Cardiac muscle cell (in vitro differentiated cells and primary cell): Measurements from ENCODE around the gene HTRA2. TPM values are rescaled to one million over a fixed set of nuclear protein-coding genes. Genes with fewer than 3 reads are reported as not detected.

Experiments
- DNase-seq, 2 donors: peaks; one replicate each; pipeline versions ENCODE4 v3.0.0 to v3.0.0-alpha.2; 2010 to 2017; ENCODE audit warnings: low read depth in 1 of 2, low spot score in 1 of 2
- H3K27ac ChIP-seq: fragments of 200-600 bp; sonication (generic); 2 replicates; pipeline ENCODE4 v1.5.1; 2016
- H3K27me3 ChIP-seq: fragments of 200-600 bp; sonication (generic); 2 replicates; pipeline ENCODE4 v1.6.0; 2016; ENCODE audit warnings: control low read depth
- H3K36me3 ChIP-seq: fragments of 200-600 bp; sonication (generic); 2 replicates; pipeline ENCODE4 v1.5.1; 2016; ENCODE audit warnings: control low read depth
- H3K4me1 ChIP-seq: fragments of 200-600 bp; sonication (generic); 2 replicates; pipeline ENCODE4 v1.8.1; 2017; ENCODE audit warnings: low read depth, mild to moderate bottlenecking, mixed run types
- H3K4me3 ChIP-seq: fragments of 200-600 bp; sonication (generic); 2 replicates; pipeline ENCODE4 v1.5.1; 2016; ENCODE audit warnings: mild to moderate bottlenecking
- H3K9me3 ChIP-seq: fragments of 200-600 bp; sonication (generic); 2 replicates; pipeline ENCODE4 v1.5.1; 2017; ENCODE audit warnings: low read depth, mild to moderate bottlenecking, control low read depth
- polyA plus RNA-seq: library from polyadenylated mRNA; unstranded; fragments of >200 nt; fragmentation: Nextera tagmentation; extraction: Ambion mirVana; gene quantifications from 2 replicates; pipeline ENCODE4 v1.2.1, GENCODE V29; 2016
- total RNA-seq: library from RNA; depleted of rRNA; stranded (reverse); fragments of >200 nt; gene quantifications from 2 replicates; pipeline ENCODE4 v1.2.3, GENCODE V29; 2016
- TF ChIP-seq, protein P1 (sequence below): IDR thresholded peaks from 2 replicates; pipeline ENCODE4 v1.5.1; 2012; ENCODE audit warnings: low read depth, mild to moderate bottlenecking, low read length

The HTRA2 gene
- total and polyA plus RNA-seq, 2 experiments from 2014 or later = 55.1 to 57.6 TPM

DNA sequence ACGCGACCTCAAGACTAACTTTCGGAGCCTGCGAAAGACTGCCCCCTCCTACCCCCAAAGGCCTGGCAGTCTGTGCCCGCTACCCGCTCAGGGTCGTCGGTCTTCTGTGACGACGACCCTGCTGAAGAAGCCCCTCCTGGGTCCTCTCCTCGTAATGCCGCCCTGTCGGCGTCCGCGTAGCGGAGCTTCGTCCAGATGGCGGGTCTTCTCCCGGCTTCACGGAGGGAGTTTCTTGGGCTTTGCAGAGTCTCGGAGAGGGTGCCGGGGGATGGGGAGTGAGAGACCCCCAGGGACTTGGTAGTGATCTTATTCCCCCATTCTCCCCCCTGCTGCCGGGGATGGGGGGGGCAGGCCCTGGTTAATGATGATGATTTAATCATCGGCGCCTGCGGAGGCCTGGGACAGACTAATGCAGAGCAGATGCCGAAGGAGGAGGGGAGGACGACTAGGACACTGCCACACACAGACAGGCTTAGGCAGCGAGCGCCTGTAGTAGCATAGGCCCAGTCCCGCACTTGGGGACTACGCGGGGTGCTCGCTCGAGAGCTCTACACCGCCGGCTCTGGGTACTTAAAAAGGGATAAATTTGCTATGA lies 21.7 kb upstream of the HTRA2 start:
- Histone ChIP-seq H3K36me3 (peaks cover 4% of the 10 kb centered on the region), H3K27ac (peak overlapping the region; percentile 95), H3K4me3 (peak overlapping the region; percentile 74), H3K27me3 (peaks cover 67% of the 10 kb centered on the region), H3K9me3 (no peaks in the 10 kb centered on the region), H3K4me1 (no peaks in the 10 kb centered on the region)
- TF ChIP-seq, protein P1, sequence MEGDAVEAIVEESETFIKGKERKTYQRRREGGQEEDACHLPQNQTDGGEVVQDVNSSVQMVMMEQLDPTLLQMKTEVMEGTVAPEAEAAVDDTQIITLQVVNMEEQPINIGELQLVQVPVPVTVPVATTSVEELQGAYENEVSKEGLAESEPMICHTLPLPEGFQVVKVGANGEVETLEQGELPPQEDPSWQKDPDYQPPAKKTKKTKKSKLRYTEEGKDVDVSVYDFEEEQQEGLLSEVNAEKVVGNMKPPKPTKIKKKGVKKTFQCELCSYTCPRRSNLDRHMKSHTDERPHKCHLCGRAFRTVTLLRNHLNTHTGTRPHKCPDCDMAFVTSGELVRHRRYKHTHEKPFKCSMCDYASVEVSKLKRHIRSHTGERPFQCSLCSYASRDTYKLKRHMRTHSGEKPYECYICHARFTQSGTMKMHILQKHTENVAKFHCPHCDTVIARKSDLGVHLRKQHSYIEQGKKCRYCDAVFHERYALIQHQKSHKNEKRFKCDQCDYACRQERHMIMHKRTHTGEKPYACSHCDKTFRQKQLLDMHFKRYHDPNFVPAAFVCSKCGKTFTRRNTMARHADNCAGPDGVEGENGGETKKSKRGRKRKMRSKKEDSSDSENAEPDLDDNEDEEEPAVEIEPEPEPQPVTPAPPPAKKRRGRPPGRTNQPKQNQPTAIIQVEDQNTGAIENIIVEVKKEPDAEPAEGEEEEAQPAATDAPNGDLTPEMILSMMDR = no peak
- DNase-seq = peak in 1 of 2 donors; percentile 58

DNA sequence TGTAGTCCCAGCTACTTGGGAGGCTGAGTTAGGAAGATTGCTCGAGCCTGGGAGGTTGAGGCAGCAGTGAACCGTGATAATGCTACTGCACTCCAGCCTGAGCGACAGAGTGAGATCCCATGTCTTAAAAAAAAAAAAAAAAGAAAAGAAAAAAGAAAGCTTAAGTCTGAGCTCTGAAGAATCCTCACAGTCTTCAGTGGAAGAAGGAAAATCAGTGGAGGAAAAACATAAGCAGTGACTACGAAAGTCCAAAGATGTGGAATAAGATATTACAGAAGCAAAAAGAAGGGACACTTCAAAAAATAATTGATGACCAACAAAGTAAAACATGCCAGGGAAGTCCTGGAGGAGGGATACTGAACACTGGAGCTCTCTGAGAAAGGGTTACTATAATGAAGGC lies 19.5 kb upstream of the HTRA2 start:
- no peak for DNase-seq
- Histone ChIP-seq H3K27me3 (peaks cover 67% of the 10 kb centered on the region), H3K9me3 (no peaks in the 10 kb centered on the region), H3K4me1 (no peaks in the 10 kb centered on the region), H3K4me3 (no peak overlapping the region), H3K36me3 (peaks cover 2% of the 10 kb centered on the region), H3K27ac (no peak overlapping the region)
- TF ChIP-seq, protein P1 = no peak

DNA sequence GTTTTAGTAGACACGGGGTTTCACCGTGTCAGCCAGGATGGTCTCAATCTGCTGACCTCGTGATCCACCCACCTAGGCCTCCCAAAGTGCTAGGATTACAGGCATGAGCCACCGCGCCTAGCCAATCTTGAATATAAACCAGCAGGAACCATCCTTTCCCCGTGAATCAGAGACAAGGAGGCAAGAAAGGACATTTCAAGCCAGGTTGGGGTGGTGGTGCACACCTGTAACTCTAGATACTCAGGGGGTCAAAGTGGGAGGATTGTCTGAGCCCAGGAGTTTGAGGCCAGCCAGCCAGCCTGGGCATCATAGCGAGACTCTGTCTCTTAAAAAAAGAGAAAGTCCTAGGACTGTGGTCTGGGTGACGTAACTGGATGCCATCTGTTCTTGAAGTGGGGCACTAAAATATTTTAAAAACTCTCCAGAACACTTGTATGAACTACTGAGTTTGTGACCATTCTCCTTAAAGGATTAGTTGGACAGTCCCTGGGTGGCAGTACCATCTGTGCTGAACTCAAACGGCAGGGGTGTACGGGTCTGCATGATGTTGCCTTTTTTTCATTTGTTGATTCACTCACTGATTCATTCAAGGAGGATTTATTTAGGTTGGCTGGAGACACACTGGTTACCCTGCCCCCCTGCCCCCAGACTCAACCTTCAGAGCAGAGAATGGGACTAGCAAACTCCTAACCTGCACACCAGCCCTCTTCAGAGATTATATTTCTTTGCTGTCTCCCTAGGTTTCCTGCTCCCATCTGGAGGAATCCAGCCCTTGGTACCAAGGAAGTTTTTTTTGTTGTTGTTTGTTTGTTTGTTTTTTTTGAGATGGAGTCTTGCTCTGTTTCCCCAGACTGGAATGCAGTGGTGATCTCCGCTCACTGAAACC lies 18.4 kb upstream of the HTRA2 start:
- no peak for DNase-seq
- H3K4me1 ChIP-seq = no peaks in the 10 kb centered on the region
- TF ChIP-seq, protein P1 = no peak
- peaks cover 72% of the 10 kb centered on the region for H3K27me3 ChIP-seq
- H3K9me3 ChIP-seq = no peaks in the 10 kb centered on the region
- H3K4me3 ChIP-seq = no peak overlapping the region
- no peak overlapping the region for H3K27ac ChIP-seq
- no peaks in the 10 kb centered on the region for H3K36me3 ChIP-seq

DNA sequence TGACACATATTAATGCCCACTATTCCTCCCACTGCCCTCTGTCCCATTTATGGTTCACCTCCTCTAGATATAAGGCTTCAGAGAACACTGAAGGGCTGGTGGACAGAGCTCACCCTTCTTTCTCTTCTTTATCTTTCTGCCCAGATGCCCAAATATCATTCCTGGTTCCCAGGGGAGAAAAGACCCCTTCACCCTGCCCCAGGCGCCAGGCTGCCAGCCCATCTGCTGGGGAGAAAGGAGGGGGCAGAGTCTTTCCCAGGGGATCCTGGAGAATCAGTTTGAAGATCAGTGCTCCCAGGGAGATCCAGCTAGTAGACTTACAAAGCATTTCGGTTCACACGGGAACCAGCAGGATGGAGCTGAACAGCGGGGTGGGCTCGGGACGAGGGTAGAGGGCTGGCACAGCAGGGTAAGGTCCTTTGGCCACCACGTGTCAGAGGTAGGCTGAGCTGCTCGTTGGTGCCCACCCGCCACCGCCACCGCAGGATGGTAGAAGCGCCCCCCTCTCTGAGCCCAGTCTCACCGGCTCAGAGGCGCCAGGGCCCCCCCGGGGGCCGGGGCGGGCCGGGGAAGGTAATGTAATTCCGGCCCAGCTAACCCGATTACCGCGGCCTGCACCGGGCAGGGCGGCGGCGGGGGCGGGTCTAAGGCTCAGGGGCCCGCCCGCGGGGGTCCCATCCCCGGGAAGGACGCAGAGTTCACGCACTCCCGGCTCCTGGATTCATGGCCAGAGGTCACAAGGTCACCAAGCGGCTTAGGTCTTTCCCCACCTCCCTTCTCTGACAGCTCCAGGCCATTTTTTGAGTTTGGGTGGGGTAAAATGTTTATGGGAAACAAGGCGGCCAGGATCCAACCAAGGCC lies 16.8 kb upstream of the HTRA2 start:
- H3K27me3 ChIP-seq = peaks cover 89% of the 10 kb centered on the region
- TF ChIP-seq, protein P1 = no peak
- no peak overlapping the region for H3K27ac ChIP-seq
- no peaks in the 10 kb centered on the region for H3K9me3 ChIP-seq
- H3K36me3 ChIP-seq = no peaks in the 10 kb centered on the region
- H3K4me1 ChIP-seq = no peaks in the 10 kb centered on the region
- no peak overlapping the region for H3K4me3 ChIP-seq
- DNase-seq = no peak

DNA sequence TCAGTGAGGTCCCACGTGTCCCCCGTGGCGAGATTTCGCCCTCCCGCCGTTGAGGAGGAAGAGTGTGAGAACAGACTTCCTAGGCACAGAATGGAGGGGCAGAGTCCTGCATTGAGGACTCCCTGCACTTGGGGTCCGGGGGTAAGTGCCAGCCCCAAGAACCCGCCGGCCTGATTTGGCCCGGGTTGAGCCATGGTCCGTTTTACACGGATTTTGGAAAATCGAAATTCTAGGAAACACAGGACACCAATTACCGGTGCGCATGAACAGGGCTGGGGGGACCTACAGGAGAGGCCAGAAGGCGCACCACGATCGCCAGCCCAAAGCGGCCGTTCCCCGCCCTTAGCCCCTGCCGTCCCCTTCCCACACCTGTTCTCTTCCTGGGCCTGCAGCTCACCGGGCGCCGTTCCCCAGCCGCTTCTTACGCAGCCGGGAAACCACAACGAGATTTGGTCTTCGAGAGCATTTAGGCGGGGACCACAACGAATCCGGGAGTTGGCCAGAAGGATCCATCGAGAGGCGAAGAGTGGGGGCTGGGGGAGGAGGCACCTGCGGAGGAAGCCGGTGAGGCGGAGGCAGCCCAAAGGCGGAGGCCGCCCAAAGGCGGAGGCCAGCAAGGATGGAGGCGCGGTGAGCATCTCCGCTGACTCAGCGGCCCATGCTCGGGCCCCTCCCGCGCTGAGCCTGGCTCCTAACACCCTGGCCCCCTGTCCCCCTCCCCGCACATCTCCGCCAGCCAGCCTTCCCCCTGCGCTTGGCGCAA lies 15.9 kb upstream of the HTRA2 start:
- TF ChIP-seq, protein P1 = no peak
- Histone ChIP-seq H3K4me3 (no peak overlapping the region), H3K27me3 (peaks cover 97% of the 10 kb centered on the region), H3K36me3 (no peaks in the 10 kb centered on the region), H3K9me3 (no peaks in the 10 kb centered on the region), H3K4me1 (no peaks in the 10 kb centered on the region), H3K27ac (no peak overlapping the region)
- no peak for DNase-seq
